GM19467 (cell line): Measurements from ENCODE around the gene GNAI3.

Experiments
- ATAC-seq: cut with Tn5 transposase; IDR thresholded peaks from one replicate; pipeline ENCODE4 v1.9.1; 2021; ENCODE audit warnings: mild to moderate bottlenecking, moderate library complexity; ENCODE audit not compliant: unreplicated experiment

The GNAI3 gene

DNA sequence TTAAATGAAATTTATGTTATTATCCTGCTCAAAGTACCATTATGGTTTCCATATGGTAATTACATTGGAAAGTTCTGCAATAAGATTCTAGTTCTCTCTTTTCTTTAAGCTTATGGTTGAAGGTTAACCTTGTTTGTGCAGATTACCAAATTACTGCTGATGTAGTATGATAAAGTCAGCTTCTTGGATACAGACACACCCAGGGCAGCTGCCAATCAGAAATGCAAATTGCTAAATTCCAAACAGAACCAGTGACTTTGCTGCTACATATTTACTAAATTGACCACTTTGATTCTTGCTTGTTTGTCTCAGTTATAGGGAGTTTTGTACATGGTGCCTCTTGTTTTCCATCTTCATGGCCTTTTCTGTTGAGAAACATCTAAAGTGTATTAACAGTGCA, 44.5 kb downstream of the GNAI3 start:
- no peak for ATAC-seq

DNA sequence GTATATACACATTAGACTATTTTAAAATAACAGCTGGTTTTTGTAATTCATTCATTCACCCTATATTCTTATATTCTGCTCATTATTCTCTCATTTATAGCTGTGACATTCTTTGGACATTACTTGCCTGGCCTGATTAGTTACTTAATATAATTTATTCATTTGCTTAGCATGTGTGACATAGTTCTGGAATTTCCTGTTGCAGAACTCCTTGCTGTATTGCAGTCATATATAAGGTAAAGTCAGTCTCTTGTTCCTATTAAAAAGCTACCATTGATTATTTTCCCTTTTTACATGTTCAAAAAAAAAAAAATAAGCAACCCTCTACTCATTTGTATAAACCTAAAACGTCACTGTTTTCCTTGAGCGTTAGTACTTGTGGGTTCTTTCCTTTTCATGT, 47.1 kb downstream of the GNAI3 start:
- no peak for ATAC-seq

DNA sequence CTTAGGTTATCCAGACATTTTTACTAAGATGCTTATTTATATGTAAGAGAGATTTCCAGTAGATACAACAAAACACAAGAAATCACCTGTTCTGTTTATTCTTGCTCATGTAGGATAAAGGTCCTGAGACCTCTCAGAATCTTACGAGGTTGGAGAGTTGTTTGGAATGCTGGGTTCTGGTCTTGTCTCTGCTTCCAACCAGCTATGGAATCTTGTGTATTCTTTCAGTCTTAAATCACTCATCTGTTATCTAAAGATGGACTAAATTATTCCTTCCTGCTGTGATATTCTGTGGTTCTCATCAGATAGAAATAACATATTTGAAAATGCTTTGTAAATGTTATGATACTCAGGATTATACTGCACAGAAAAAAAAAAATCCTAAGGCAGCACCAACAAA, 49.7 kb downstream of the GNAI3 start:
- no peak for ATAC-seq

DNA sequence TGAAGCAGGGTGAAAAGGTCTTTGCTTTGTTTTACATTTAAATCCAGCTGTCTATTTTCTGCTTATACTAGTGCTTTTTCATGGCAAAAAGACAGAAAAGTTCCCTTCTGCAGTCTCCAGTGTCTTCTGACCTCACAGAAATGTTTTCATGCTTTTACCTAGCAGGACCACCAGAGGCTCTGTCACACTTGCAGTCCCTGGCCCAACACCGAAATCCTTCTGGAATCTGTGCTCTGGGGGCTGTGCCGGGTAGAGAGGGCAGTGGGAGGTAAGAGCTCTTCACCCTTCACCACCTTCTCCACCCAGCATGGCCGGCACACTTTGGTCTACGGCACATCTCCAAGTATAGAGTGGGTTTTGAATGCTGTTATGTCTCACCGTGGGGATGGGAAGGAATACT, 50.2 kb downstream of the GNAI3 start:
- ATAC-seq: no peak

GRCh38 chr1:109603229-109603628, 54.8 kb downstream of the GNAI3 start:
- ATAC-seq: no peak

GRCh38 chr1:109605381-109605780, 57.0 kb downstream of the GNAI3 start:
- ATAC-seq: no peak

- ATAC-seq: no peak
Measured at GRCh38 chr1:109609881-109610280, 61.5 kb downstream of the GNAI3 start.

- ATAC-seq: no peak
Measured at GRCh38 chr1:109610609-109611307, 62.3 kb downstream of the GNAI3 start.

DNA sequence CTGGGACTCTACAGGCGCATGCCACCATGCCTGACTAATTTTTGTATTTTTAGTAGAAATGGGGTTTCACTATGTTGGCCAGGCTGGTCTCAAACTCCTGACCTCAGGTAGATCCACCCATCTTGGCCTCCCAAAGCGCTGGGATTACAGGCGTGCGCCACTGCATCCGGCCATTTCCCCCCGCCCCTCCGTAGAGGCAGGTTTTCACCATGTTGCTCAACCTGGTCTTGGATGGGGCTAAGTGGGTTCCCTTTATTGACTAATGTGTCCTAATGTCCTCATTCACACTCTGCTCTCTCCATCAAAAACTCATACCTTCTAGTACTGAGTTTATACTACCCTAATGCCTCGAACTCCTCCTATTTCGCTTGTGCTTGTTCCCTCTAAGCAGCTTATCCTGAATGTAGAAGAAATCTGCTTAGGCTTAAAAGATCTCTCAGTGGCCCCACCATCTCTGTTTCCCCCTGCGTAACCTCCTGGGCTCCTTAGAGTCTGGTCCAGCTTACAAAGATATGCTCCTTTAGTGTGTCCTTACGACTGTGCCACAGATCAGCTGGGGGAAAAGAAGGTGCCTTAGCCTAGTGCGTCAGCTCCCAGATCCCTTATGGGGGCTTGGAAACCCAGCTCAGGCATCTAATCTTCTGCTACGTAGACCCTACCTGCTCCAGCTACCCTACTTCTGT, 63.0 kb downstream of the GNAI3 start:
- no peak for ATAC-seq

GRCh38 chr1:109613361-109614147, 65.1 kb downstream of the GNAI3 start:
- ATAC-seq: no peak

- no peak for ATAC-seq
Measured at GRCh38 chr1:109615879-109616278, 67.5 kb downstream of the GNAI3 start.

GRCh38 chr1:109616391-109616790, 68.0 kb downstream of the GNAI3 start:
- no peak for ATAC-seq

- ATAC-seq: no peak
Measured at GRCh38 chr1:109617291-109617801, 68.9 kb downstream of the GNAI3 start.

DNA sequence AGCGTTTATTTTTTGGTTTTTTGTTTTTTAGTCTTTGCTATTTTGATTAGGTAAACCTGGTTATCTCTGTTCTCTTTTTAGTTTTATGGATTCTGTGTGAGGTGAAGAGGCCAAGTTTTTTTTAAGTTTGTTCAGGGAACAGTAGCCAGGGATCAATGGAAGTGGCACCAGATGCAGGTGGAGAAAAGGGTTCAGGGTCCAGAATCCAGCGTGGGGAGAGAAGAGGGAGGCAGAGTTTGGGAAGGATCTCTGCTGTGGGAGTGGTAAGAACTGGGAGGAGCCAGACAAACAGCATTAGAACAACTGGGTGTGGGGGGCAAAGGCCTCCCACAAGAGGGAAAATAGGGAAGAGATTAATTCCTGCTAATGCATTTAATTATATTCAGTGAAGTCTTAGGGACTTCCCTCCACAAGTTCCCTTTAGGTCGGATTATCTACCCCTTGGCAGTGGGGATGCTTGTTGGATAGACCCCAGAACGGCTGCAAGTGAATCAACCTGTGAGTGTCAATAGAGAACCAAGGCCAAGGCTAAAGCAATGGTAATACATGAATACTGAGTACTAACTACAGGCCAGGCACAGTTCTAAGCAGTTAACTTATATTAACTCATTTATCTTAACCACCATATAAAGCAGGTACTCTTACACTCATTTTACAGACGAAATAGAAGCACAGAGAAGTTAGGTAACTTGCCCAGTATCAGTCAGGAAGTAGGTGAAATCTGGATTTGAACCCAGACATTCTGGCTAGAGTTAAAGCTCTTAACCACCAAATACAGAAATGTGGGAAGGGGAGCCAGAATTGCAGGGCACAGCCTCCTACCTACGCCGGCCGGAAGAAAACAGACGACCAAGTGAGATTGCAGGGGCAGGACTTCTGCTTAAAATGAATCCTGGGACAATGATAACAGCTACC, 70.5 kb downstream of the GNAI3 start:
- no peak for ATAC-seq

GRCh38 chr1:109619576-109620400, 71.4 kb downstream of the GNAI3 start, which contains the start of the genes AMPD2 and GNAT2:
Gene AMPD2, plus strand, starts transcription at chr1:109619837. Its CDS starts 1,339 bp downstream, at chr1:109621176.
Gene GNAT2, minus strand, starts transcription at chr1:109619616. Its CDS starts 6,746 bp downstream, at chr1:109612870.
- ATAC-seq: peak; percentile 45

GRCh38 chr1:109620401-109620791, 72.0 kb downstream of the GNAI3 start:
- ATAC-seq: no peak

DNA sequence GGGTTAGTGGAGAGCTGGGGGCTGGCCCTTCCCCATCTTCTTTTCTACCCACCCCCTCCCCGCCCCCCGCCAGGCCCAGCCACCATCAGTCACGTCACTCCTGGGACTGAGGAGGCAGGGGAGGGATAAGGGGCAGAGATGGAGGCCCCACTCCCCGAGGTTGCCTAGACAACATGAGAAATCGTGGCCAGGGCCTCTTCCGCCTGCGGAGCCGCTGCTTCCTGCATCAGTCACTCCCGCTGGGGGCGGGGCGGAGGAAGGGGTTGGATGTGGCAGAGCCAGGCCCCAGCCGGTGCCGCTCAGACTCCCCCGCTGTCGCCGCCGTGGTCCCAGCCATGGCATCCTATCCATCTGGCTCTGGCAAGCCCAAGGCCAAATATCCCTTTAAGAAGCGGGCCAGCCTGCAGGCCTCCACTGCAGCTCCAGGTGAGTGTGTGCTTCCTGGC, 72.4 kb downstream of the GNAI3 start:
- ATAC-seq: peak; percentile 73

GRCh38 chr1:109621379-109622136, 73.1 kb downstream of the GNAI3 start:
- no peak for ATAC-seq
